Measurements from ENCODE around the gene POLR2J3.
"Not testable (repeated sequence)": the region's sequence is repeated elsewhere in the genome, so short reads cannot be mapped to it uniquely, and the experiment has no call there.

POLR2J3 gene

DNA sequence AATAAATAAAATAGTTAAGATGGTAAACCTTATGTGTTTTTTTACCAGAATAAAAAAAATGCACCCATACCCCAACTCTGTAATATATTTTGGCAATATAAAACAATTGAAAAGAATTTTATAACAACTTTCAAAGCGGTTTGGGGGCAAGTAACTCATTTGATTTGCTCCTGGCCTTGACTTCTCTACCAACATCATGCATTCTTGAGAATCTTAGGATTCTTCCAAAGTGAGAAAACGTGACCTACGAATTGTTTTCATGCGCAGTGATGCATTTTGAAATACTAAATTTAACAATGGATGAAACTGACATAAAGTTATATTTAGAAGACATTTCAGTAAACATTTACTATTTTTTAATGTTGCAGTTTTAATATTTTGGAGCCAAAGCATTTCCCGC is 51.6 kb downstream of the POLR2J3 start:
- DNase-seq (ENCODE audit: low read depth), result not testable (repeated sequence)

DNA sequence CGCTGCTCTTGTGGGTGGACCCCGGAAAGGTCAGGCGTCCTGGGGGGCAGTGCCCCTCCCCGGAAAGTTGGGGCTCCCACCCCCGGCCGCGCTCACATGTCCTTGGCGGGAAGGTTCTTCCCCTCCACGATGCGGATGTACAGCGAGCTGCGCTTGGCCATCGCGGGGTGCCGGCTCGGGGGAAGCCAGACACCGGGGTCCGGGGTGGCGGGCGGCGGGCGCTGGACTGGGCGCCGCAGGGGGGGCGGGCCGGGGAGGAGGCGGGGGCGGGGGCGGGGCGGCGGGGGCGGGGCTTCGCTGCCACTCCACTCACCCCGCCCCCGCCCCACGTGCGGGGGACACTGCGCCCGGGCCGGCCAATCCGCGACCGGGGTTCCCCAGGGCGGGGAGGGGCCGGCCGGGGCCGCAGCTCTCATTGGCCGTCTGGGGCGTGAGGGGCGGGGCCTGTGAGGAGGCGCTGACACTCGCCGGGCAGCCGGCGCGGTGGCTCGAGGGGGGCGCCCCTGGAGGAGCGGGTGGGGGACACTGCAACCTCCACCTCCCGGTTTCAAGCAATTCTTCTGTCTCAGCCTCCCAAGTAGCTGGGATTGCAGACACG is 54.7 kb downstream of the POLR2J3 start, which contains the start of gene RASA4B:
Gene RASA4B (minus strand): TSS at position 228 of the 598 bp plus-strand sequence. CDS start 67 bp downstream, at position 161.
- not testable (repeated sequence) for DNase-seq (ENCODE audit: low read depth)

Measured in activated gamma-delta T cell treated with anti-CD3 and anti-CD28 coated beads, Interleukin-2, amount 50 U/mL, for 16 hours (primary cell).